Gastroesophageal sphincter (tissue), 3 donors: ENCODE measurements around the gene CCNJ.

Experiments used
- CTCF ChIP-seq, 4 experiments: fragments of 200-600 bp in 2 of 4; fragments of 450-650 bp in 2 of 4; sonication (generic) in 1 of 4; IDR thresholded peaks; one replicate each; pipeline ENCODE4 v1.5.1; 2017 to 2019; ENCODE audit warnings: antibody characterized with exemption in 4 of 4, mild to moderate bottlenecking in 2 of 4, moderate library complexity in 2 of 4
- EP300 ChIP-seq: sonication (generic); formaldehyde crosslinking; IDR thresholded peaks from one replicate; pipeline ENCODE4 v1.6.1; 2017; ENCODE audit warnings: antibody characterized with exemption, mild to moderate bottlenecking
- POLR2A ChIP-seq, 2 donors: fragments of 450-650 bp; IDR thresholded peaks; one replicate each; pipeline ENCODE4 v1.6.1; 2017; ENCODE audit warnings: antibody characterized with exemption in 2 of 2, mild to moderate bottlenecking in 2 of 2, moderate library complexity in 1 of 2
- POLR2AphosphoS5 ChIP-seq: sonication (generic); formaldehyde crosslinking; IDR thresholded peaks from one replicate; pipeline ENCODE4 v1.6.1; 2017; ENCODE audit warnings: antibody characterized with exemption

- TF ChIP-seq CTCF (IDR thresholded peaks at IDR 0.05) = no peak
- TF ChIP-seq POLR2A (IDR thresholded peaks at IDR 0.05) = no peak
- TF ChIP-seq EP300 = no peak
- no peak for TF ChIP-seq POLR2AphosphoS5
Observed at GRCh38 chr10:96025566-96025965, 17.8 kb upstream of the CCNJ start.
